GM12878 (cell line): ENCODE results near the gene ITPR3. TPM values are rescaled to one million over a fixed set of nuclear protein-coding genes. Genes with fewer than 3 reads are reported as not detected.

ENCODE experiments used
- ATAC-seq: fragments of 200-7000 bp; cut with Tn5 transposase; 3 replicates; pipeline ENCODE4 v1.9.1; 2020; ENCODE audit warnings: mild to moderate bottlenecking, moderate library complexity
- BruUV-seq: library from RNA; stranded (reverse); fragments of 400-500 nt; replicated peaks from 2 replicates; lab custom pipeline; 2021; lab: Mats Ljungman, UMichigan
- CTCF ChIA-PET: fragments of 300-600 bp; sonication (Branson Sonifier 250); formaldehyde crosslinking; extraction: SDS; loops from one replicate; lab custom pipeline; 2021; ENCODE audit warnings: inconsistent platforms; lab: Yijun Ruan, JAX
- POLR2A ChIA-PET: fragments of 350-600 bp; formaldehyde crosslinking; extraction: SDS; loops from one replicate; lab custom pipeline; 2021; ENCODE audit warnings: inconsistent platforms; lab: Charles Lee
- RAD21 ChIA-PET: fragments of 300-600 bp; sonication (Branson Sonifier 250); formaldehyde crosslinking; loops from one replicate; lab custom pipeline; 2023; ENCODE audit warnings: antibody characterized with exemption; ENCODE audit not compliant: unreplicated experiment; lab: Charles Lee
- SMC1A ChIA-PET: fragments of 300-600 bp; sonication (Branson Sonifier 250); formaldehyde crosslinking; loops from one replicate; lab custom pipeline; 2023; ENCODE audit not compliant: unreplicated experiment, uncharacterized antibody; lab: Charles Lee
- DNase-seq: peaks from one replicate; pipeline ENCODE4 v3.0.0-alpha.2; 2011; ENCODE audit warnings: low read depth, low spot score
- FAIRE-seq: peaks from 3 replicates; lab custom pipeline; 2011; peaks lifted over from hg19 to GRCh38; lab: Jason Lieb, UNC
- H2AFZ ChIP-seq: 2 replicates; pipeline ENCODE4 v1.6.0; 2011; ENCODE audit warnings: low read depth, low read length, control low read depth; ENCODE audit not compliant: control insufficient read depth
- H3K27ac ChIP-seq: 2 replicates; pipeline ENCODE4 v1.5.1; 2011; ENCODE audit warnings: control low read depth; ENCODE audit not compliant: control insufficient read depth, insufficient read depth
- H3K27me3 ChIP-seq, 2 experiments: replicated peaks in 1 of 2; 2 replicates each; pipeline versions ENCODE4 v1.6.0 to v1.6.1; 2011; ENCODE audit warnings: low read length in 1 of 2; ENCODE audit not compliant: control insufficient read depth in 2 of 2, insufficient read depth in 2 of 2
- H3K36me3 ChIP-seq, 2 experiments: 2 replicates each; pipeline ENCODE4 v1.5.1; 2011; ENCODE audit warnings: low read length in 1 of 2; ENCODE audit not compliant: control insufficient read depth in 2 of 2, insufficient read depth in 2 of 2
- H3K4me1 ChIP-seq: 2 replicates; pipeline ENCODE4 v1.6.1; 2011; ENCODE audit warnings: mild to moderate bottlenecking, low read length, moderate library complexity, mixed read lengths; ENCODE audit not compliant: control insufficient read depth, insufficient read depth
- H3K4me2 ChIP-seq: 2 replicates; pipeline ENCODE4 v1.6.0; 2011; ENCODE audit warnings: control low read depth; ENCODE audit not compliant: control insufficient read depth, insufficient read depth
- H3K4me3 ChIP-seq: fragments of 200-600 bp; sonication (generic); 2 replicates; pipeline ENCODE4 v1.5.1; 2016
- H3K79me2 ChIP-seq: 2 replicates; pipeline ENCODE4 v1.6.0; 2011; ENCODE audit warnings: low read length; ENCODE audit not compliant: control insufficient read depth, insufficient read depth
- H3K9ac ChIP-seq: 2 replicates; pipeline ENCODE4 v1.8.0; 2011; ENCODE audit warnings: low read length, control low read depth, mixed read lengths; ENCODE audit not compliant: control insufficient read depth, insufficient read depth
- H3K9me3 ChIP-seq: replicated peaks from 3 replicates; pipeline ENCODE4 v1.5.1; 2011; ENCODE audit warnings: mild to moderate bottlenecking, low read length; ENCODE audit not compliant: control insufficient read depth, insufficient read depth
- H4K20me1 ChIP-seq: 2 replicates; pipeline ENCODE4 v1.6.0; 2011; ENCODE audit not compliant: control insufficient read depth, insufficient read depth
- CTCF ChIP-seq, 3 experiments: IDR thresholded peaks in 2 of 3; conservative IDR thresholded peaks in 1 of 3; 2 replicates each; pipeline ENCODE4 v1.5.1; 2011; ENCODE audit warnings: low read depth in 3 of 3, low read length in 3 of 3, mild to moderate bottlenecking in 3 of 3, control low read depth in 2 of 3, moderate library complexity in 2 of 3, inconsistent platforms in 1 of 3, mixed read lengths in 1 of 3; ENCODE audit not compliant: control insufficient read depth in 2 of 3, insufficient read depth in 1 of 3; ENCODE audit errors: extremely low read depth in 1 of 3
- HDAC2 ChIP-seq: fragments of 200-600 bp; sonication (generic); IDR thresholded peaks from 2 replicates; pipeline ENCODE4 v1.6.1; 2017
- IRF4 ChIP-seq: IDR thresholded peaks from 2 replicates; pipeline ENCODE4 v1.6.1; 2011; ENCODE audit warnings: low read depth, low read length
- MLLT1 ChIP-seq: fragments of 450-650 bp; IDR thresholded peaks from 2 replicates; pipeline ENCODE4 v1.6.1; 2016; ENCODE audit warnings: mild to moderate bottlenecking
- NKRF ChIP-seq: fragments of 450-650 bp; conservative IDR thresholded peaks from 2 replicates; pipeline ENCODE4 v1.6.1; 2017; ENCODE audit warnings: mild to moderate bottlenecking, moderate library complexity
- NR2C1 ChIP-seq: fragments of 450-650 bp; IDR thresholded peaks from 2 replicates; pipeline ENCODE4 v1.6.1; 2017; ENCODE audit warnings: antibody characterized with exemption, mild to moderate bottlenecking, moderate library complexity
- PRDM15 ChIP-seq: fragments of 450-650 bp; formaldehyde crosslinking; IDR thresholded peaks from 2 replicates; pipeline ENCODE4 v1.4.0; 2020; ENCODE audit warnings: mild to moderate bottlenecking, moderate library complexity
- RUNX3 ChIP-seq: IDR thresholded peaks from 2 replicates; pipeline ENCODE4 v1.6.1; 2012; ENCODE audit warnings: low read length, inconsistent platforms
- SRF ChIP-seq, 2 experiments: IDR thresholded peaks; 2 replicates each; pipeline ENCODE4 v1.6.1; 2011; ENCODE audit warnings: low read depth in 2 of 2, low read length in 2 of 2, mild to moderate bottlenecking in 1 of 2, moderate library complexity in 1 of 2
- STAT1 ChIP-seq: fragments of 450-650 bp; conservative IDR thresholded peaks from 2 replicates; pipeline ENCODE4 v1.6.1; 2014; ENCODE audit warnings: antibody characterized with exemption, mild to moderate bottlenecking
- WGBS: methylation state at CpG from one replicate; pipeline ENCODE4 v1.1.6; 2016; ENCODE audit warnings: low lambda C conversion rate; ENCODE audit not compliant: insufficient replicate concordance, insufficient coverage; ENCODE audit errors: missing lambda C conversion rate; 5-methylcytosine and 5-hydroxymethylcytosine counted together
- in situ Hi-C: fragments of 300-500 bp; cut with MboI; formaldehyde crosslinking; loops from 9 replicates; pipeline ENCODE4 v1.14.3; 2018; ENCODE audit warnings: mixed read lengths
- intact Hi-C: fragments of 100-400 bp; cut with micrococcal nuclease; formaldehyde crosslinking; loops from one replicate; pipeline ENCODE4 v1.14.2; 2022; ENCODE audit not compliant: unreplicated experiment
- polyA plus RNA-seq, 11 experiments: library from polyadenylated mRNA; depleted of rRNA in 4 of 11; unstranded in 6 of 11; stranded (reverse) in 5 of 11; fragments of >200 nt; fragmentation: Nextera tagmentation in 4 of 11; fragmentation: Illumina TruSeq in 1 of 11; extraction: Ambion mirVana in 4 of 11; extraction: Trizol in 1 of 11; gene quantifications; 1 replicate in 1 of 11; 2 replicates in 10 of 11; pipeline versions ENCODE4 v1.2.1 to v1.2.3, GENCODE V29; 2011 to 2016; ENCODE audit warnings: inconsistent platforms in 2 of 11, missing spikeins in 2 of 11, low read depth in 1 of 11
- total RNA-seq, 4 experiments: library from RNA; depleted of rRNA in 3 of 4; stranded (reverse); fragments of >200 nt in 3 of 4; fragmentation: Illumina TruSeq in 1 of 4; extraction: Trizol in 1 of 4; gene quantifications; 2 replicates each; pipeline versions ENCODE4 v1.2.1 to v1.2.3, GENCODE V29; 2013 to 2021

ITPR3 gene
- total and polyA plus RNA-seq, 10 of the 15 experiments (the other 5 are each of a cell fraction or from before 2014, with no cell fraction given): 0.32 to 34.0 (median 11.9) TPM

GRCh38 chr6:33597551-33598322 is 23.4 kb upstream of the ITPR3 start:
- no peak overlapping the region for H2AFZ ChIP-seq
- ChIA-PET RAD21 (interaction anchor here (0.7 to 1.6 kb wide), 3 partner anchors 10 to 603 kb away, joined by 3 to 7 read pairs (median 3); no protein-coding TSS in a partner anchor), POLR2A (interaction anchor here (0.6 to 1.2 kb wide), 3 partner anchors 10 to 523 kb away, joined by 3 read pairs; no protein-coding TSS in a partner anchor), CTCF (interaction anchor here (0.9 to 8.1 kb wide), 4 partner anchors 8 to 13 kb away, joined by 3 to 92 read pairs (median 12); no protein-coding TSS in a partner anchor), SMC1A (interaction anchor here (1.2 to 2.6 kb wide), 2 partner anchors 8 to 10 kb away, joined by 3 to 14 read pairs; no protein-coding TSS in a partner anchor)
- no peak overlapping the region for H3K4me2 ChIP-seq
- in situ Hi-C loops: no loop called here
- WGBS: 84% methylated on average over 4 of the region's 4 CpGs
- no peaks in the 10 kb centered on the region for H4K20me1 ChIP-seq
- no peak overlapping the region for H3K4me3 ChIP-seq
- no peaks in the 10 kb centered on the region for H3K36me3 ChIP-seq
- no peak overlapping the region for H3K27ac ChIP-seq
- H3K79me2 ChIP-seq: no peaks in the 10 kb centered on the region
- no TSS peak for BruUV-seq
- no peak for DNase-seq
- H3K27me3 ChIP-seq: no peaks in the 10 kb centered on the region
- no peak for FAIRE-seq
- no peaks in the 10 kb centered on the region for H3K9me3 ChIP-seq
- intact Hi-C loops: no loop called here
- ATAC-seq: no peak
- H3K4me1 ChIP-seq: peaks cover 15% of the 10 kb centered on the region
- H3K9ac ChIP-seq: no peak overlapping the region
- TF ChIP-seq STAT1: no peak
- no peak for TF ChIP-seq CTCF (IDR thresholded peaks at IDR 0.05 in 2 of 3, conservative IDR thresholded peaks at IDR 0.05 in 1 of 3; ENCODE audit: control insufficient read depth in 2 of 3, extremely low read depth in 1 of 3, insufficient read depth in 1 of 3, low read depth in 3 of 3, low read length in 3 of 3)
- TF ChIP-seq NKRF: no peak
- no peak for TF ChIP-seq MLLT1
- TF ChIP-seq SRF (IDR thresholded peaks at IDR 0.05; ENCODE audit: low read depth in 2 of 2, low read length in 2 of 2): no peak
- no peak for TF ChIP-seq HDAC2
- TF ChIP-seq NR2C1: no peak
- TF ChIP-seq IRF4: no peak
- no peak for TF ChIP-seq PRDM15 (CRISPR knock-in tag)
- no peak for TF ChIP-seq RUNX3
